Stimulated activated CD8-positive, alpha-beta memory T cell treated with anti-CD3 and anti-CD28 coated beads, Interleukin-7, amount 100 ng/mL, for 24 hours (primary cell): Measurements from ENCODE around the gene DPCD.
"Not testable (repeated sequence)": the region's sequence is repeated elsewhere in the genome, so short reads cannot be mapped to it uniquely, and the experiment has no call there.

ENCODE experiments used
- DNase-seq: peaks from one replicate; pipeline ENCODE4 v3.0.0-alpha.2; 2020; ENCODE audit warnings: low read depth

DPCD gene

GRCh38 chr10:101619983-101620382 lies 31.9 kb downstream of the DPCD start:
- DNase-seq: no peak

DNA sequence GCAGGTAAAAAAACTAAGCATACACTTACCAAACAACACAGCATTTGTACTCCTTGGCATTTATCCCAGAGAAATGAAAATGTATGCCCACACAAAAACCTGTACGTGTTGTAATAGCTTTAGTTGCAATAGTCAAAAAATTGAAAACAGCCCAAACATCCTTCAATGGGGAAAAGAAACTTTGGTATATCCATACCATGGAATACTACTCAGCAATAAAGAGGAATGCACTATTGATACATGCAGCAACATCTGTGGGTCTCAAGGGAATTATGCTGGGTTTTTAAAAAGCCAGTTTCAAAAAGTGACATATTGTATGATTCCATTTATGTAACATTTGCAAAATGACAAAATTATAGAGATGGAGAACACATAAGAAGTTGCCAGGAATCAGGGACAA lies 35.4 kb downstream of the DPCD start:
- no peak for DNase-seq

DNA sequence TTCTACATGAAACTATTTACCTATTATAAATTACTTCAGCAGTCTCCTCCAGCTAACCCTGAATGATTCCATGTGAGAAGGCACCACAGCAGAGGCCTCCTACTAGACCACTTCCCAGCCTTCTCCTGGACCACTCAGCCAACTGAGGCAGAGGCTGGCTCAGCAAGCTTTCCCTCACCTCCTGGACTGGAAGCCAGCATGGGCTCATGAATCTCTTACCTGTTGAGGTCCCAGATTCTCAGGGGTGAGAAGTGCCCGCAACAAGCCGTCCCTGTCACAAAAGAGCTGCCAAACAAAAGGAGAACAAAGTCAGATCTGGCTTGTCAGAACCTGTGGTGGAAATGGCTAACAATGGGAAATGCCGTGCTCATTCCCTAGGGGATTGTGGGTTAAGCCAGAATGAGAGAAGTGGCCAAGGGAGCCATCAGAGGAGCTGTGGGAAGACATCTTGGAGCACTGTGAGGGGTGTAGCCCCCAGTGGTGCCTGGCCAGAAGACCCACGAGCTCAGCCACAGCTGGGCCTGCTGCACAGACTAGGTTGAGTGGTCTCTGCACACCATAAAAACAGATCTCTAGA lies 36.5 kb downstream of the DPCD start:
- no peak for DNase-seq

DNA sequence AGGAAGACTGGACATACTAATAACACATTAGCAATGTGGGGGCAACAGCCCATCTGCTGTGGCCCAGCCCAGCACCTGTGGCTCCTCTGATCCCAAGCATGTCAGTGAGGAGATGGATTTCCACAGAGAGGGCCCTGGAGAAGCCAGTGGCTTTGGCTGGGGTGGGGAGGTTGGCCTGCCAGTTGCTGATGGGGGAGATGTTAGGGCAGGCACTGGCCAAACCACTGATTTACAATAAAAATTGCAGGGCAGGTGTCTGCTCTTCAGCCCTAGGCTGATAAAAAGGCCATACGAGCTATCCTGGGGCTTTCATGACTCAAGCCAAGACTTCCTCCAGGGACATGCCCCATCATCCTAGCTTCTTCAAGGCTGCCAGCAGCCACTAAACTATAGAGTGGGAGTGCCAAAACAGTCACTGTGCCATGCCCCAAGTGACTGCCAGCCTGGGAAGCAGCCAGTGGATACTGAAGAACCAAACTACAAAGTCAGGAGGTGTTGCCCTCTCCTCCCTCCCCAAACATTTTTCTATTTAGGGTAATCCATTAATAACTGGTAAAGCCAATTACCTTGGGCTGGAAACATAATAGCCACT lies 37.8 kb downstream of the DPCD start:
- no peak for DNase-seq

GRCh38 chr10:101629837-101630632 lies 41.9 kb downstream of the DPCD start:
- no peak for DNase-seq

DNA sequence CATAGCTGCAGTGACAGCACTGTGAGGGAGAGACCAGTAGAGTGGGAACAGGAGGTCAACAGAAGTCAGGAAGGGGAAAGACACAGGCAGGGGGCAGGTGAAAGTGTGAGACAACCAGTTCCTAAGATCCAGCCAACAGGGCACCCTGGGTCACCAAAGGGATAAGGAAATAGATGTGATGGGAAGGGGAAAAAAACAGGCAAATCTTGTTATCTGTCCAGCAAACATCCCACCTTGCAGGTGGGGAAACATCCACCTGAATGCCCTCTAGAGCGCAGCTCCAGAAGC lies 42.5 kb downstream of the DPCD start:
- no peak for DNase-seq

DNA sequence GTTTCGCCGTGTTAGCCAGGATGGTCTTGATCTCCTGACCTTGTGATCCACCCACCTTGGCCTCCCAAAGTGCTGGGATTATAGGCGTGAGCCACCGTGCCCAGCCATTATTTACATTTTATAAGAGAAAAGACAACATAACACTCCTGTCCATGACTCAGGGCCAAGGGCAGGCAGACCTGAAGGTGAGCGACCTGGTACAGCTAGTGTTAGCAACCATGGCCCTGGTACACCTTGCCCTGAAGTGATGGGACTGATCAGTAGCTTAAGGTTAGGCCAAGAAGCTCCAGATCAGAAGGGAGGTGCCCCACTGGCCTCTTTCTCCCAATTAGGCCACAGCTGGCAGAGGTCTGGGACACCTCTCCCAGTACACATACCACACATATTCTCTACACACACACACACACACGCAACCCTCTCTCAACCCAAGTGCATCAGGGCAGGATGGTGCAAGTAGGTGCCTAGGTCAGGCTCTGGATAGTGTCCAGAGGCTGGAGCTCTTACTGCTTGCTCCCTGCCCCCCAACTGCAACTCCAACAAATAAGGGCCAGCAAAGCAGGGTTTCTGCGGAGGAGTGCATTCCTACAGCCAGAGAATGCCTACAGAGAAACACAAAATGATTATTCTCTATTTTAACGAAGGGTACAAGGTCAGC lies 43.8 kb downstream of the DPCD start:
- DNase-seq: no peak

- not testable (repeated sequence) for DNase-seq
Observed at GRCh38 chr10:101633510-101633909, 45.4 kb downstream of the DPCD start.

- no peak for DNase-seq
Observed at GRCh38 chr10:101639141-101639900, 51.2 kb downstream of the DPCD start.

DNA sequence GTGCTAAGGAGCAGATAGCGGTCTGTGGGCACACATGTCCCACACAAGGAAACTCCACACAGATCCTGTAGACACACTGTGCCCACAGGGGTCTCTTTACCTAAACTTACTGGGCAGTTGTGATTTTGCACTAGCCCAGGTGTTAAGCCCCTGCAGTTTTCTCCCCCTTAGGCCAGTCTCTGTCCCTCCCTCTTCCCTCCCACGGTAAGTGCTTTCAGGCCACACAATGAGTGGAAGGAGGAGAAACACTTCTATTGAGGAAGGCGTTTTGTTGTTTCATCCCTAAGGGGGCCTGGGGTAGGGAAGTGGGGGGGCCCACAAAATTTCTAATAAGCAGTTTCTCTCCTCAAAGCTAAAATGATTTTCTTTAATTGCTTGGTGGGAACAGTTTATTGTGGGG lies 55.4 kb downstream of the DPCD start:
- no peak for DNase-seq

- no peak for DNase-seq
Observed at GRCh38 chr10:101644002-101644401, 55.9 kb downstream of the DPCD start.

DNA sequence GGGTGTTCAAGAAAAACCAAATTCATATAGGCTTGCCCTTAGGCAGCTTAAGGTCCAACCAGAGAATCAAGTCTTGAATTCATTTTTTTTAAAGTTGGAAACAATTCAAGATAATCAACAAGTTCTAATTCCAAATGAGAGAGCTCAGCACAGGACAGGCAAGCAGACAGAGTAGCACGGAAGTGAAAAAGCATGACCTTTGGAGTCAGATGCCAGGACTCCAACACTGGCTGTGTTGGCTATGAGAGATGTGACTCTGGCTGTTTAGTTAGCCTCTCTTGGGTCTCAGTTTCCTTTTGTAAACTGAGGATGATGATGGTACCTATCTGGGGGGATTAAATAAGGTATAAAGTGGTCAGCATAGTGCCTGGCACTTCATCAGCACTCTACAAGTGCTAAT lies 57.5 kb downstream of the DPCD start:
- DNase-seq: no peak

GRCh38 chr10:101646364-101646763 lies 58.2 kb downstream of the DPCD start:
- DNase-seq: no peak

GRCh38 chr10:101647255-101647654 lies 59.1 kb downstream of the DPCD start:
- no peak for DNase-seq

DNA sequence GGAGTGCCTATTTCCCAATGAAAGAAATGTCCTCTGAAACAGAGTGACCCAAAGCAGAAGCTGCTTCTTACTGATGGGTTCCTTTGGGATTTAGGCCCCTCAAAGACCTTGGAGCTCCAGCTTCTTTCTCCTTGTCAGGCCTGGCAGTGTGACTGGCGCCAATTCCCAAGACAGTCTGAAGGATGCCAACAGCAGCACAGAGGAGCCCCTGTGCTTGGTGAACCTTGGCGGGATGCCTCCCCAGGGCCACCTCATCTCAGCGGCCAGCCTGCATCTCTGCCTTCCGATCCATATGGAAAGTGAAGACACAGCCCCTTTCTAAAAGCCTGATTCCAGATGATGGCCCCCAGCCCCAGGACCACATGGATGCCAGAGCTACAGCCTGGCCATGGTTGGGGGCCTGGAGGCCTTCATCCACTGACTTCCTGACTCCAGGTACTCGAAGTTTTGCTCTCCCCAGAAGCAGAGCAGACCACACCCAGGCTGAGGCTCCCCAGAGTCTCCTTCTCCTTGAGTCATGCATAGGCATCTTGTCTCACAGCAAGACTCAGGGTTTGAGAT lies 61.5 kb downstream of the DPCD start:
- no peak for DNase-seq

DNA sequence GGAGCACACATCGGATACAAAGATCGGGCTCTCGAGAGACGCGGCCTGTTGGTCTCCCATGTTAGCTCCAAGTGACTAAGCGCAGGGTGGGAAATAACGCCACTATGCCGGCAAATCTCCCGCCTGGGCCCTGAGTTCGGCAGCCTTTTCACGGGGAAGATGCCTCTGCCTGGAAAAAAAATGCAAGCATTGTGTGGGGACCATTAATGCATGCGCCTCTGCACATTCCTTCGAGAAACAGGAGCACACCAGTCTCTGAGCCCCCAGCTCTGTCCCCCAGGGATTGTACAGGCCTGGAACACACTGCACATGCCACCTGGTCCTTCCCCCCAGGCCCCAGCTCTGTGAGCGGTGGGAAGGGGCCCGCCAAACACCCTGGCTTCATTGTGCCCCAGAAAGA lies 62.7 kb downstream of the DPCD start:
- DNase-seq: no peak

DNA sequence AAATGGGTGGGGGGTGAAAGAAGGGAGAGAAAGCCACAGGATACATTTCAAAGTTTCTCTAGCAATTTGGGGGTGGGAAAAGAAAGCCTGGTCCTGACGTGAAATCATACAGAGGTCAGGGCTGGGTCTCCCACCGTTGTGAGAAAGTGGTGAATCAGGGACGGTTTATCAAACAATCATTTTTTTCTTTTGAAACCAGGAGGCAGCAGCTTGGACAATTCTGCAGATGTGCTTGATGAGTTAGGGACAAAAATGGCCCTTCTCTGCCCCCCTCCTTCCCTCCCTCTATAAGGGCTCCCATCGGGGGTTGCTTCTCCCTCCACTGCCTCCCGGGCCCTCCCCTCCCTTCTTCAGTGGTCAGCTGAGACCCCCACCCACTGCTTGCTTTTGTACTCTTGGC lies 63.2 kb downstream of the DPCD start:
- no peak for DNase-seq

DNA sequence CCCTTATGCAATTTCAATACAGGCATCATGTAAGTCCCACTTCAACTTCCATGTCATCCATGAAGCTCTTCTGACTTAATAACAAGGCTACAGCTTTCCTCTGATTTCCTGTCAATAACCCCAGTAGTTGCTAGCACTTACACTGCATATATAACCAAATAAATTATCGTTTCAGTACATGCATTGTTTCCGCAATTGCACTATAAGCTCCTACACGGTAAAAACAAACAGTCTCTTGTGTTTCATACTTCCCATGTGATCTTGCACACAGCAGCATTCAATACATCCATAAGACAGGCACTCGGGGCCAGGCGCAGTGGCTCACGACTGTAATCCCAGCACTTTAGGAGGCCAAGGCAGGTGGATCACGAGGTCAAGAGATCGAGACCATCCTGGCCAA lies 65.4 kb downstream of the DPCD start:
- DNase-seq: no peak

- DNase-seq: no peak
Observed at GRCh38 chr10:101655570-101655969, 67.4 kb downstream of the DPCD start.

DNA sequence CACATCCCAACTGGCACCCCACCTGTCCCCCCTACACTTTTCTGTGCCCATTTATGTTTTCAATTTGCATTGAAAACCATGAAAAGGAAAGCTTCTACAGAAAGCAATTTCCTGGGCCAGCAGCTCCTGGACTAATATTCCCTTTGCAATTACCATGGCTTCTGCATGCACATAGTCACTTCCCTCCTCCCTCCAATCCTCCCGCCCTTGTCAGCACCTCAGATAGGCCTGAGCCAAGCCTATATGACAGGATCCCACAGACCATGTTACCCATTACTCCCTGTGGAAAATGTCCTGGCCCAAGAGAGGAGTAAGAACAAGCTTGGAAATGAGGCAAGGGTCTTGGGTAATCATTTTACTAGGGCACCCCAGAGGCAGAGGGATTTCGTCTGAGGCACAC lies 68.8 kb downstream of the DPCD start:
- no peak for DNase-seq

DNA sequence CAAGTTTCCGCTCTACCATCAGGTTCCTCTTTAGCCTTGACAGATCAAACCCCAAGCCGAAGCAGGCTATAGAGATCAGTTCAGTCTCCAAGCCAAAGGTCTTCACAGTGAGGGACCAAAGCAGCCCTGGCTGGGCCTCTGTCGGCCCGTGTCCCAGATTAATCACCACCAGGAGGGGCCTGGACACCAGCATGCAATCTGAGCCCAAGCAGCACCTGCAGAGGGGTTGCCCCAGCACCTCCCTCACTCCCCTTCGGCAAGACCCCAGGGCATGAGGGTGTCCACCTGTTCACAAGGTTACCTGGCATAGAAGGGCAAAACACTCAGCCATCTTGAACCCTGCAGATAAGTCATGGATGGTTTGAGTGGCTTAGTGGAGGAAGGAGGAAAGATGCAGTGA lies 70.9 kb downstream of the DPCD start:
- no peak for DNase-seq
